ENCODE data around the gene ICE2.

- TF ChIP-seq TAF1 (IDR thresholded peaks at IDR 0.05; ENCODE audit: low read depth, low read length), result no peak
- TF ChIP-seq RBBP5 (IDR thresholded peaks at IDR 0.05; ENCODE audit: borderline replicate concordance, low read depth, low read length), result no peak
- no peak for TF ChIP-seq CTCF (IDR thresholded peaks at IDR 0.05; ENCODE audit: control extremely low read depth in 1 of 3, insufficient read depth in 1 of 3, low read depth in 1 of 3, low read length in 3 of 3)
- no peak for TF ChIP-seq TBP (IDR thresholded peaks at IDR 0.05; ENCODE audit: low read depth, low read length)
- TF ChIP-seq CHD2 (IDR thresholded peaks at IDR 0.05; ENCODE audit: low read length), result no peak
- TF ChIP-seq JUN (IDR thresholded peaks at IDR 0.05; ENCODE audit: low read depth, low read length), result no peak
- no peak for TF ChIP-seq POLR2A (IDR thresholded peaks at IDR 0.05; ENCODE audit: control extremely low read depth in 1 of 2, low read depth in 2 of 2, low read length in 2 of 2)
- TF ChIP-seq ZNF274 (IDR thresholded peaks at IDR 0.05; ENCODE audit: borderline replicate concordance, extremely low read depth, low read length), result no peak
These were observed 1.9 kb upstream of the ICE2 start for GRCh38 chr15:60480888-60481287.

Data from H1 (cell line).